Activated effector memory CD4-positive, alpha-beta T cell treated with anti-CD3 and anti-CD28 coated beads, Interleukin-2, amount 50 U/mL, for 16 hours (primary cell): ENCODE data around the gene FSTL4.

Experiments used
- DNase-seq: peaks from one replicate; pipeline ENCODE4 v3.0.0-alpha.2; 2020

FSTL4 gene

GRCh38 chr5:133309166-133309795 lies 303.1 kb downstream of the FSTL4 start:
- DNase-seq: no peak

- no peak for DNase-seq
Observed at GRCh38 chr5:133307275-133307674, 305.1 kb downstream of the FSTL4 start.

- no peak for DNase-seq
Observed at GRCh38 chr5:133304707-133305216, 307.6 kb downstream of the FSTL4 start.

DNA sequence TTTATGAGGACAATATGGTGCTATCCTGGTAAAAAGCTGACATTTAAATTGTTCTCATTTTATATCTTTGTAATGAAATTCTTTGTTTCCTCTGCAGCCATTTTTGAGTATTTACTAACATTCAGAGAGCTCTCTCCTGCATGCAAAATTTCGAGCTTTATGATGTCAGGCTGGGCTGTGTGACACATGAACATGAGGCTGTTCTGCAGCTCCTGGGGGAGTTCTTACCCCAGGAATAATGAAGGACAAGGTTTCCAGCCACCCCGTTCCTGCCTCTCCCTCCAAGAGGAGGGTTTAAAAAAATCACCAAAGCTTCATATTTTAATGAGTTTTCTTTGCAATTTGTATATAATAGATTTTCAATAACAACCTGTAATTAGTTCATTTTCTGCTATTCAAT lies 308.2 kb downstream of the FSTL4 start:
- no peak for DNase-seq

DNA sequence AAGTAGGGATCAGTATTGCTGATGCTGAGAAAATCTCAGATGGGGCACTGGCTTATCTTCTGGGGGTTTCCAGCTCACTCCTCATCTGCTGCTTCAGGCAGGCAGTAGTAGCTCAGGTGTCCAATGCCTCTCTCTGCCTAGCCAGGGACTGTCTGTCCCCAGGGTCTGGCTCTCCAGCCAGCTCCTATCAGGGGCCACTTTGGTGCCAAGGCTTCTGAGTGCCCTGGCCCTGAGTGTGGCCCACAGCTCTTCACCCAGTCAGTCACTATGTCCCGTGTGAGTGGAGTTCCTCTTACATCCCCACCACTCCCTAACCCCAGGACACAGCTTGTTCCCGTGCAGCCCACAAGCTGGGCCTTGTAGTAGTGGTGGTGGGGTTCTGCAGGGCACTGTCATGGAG lies 309.0 kb downstream of the FSTL4 start:
- DNase-seq: no peak

DNA sequence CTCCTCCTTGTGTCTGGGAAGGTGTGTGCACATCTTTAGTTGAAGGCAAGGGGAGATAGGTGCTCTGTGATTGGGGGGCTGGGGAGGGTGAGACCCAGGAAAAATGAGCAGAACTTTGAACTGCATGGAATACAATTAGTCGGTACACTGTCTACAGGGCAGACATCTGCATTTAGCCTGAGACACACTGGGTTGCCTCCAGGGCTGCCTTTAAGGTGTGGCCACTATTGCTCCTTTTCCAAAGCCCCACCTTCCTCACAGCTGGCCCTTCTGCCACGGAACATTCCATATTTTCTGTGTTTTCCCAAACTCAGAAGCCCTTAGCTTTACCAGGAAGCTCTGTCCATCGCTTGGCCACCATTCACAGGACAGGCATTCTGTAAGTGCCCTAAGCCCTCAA lies 312.6 kb downstream of the FSTL4 start:
- DNase-seq: no peak

DNA sequence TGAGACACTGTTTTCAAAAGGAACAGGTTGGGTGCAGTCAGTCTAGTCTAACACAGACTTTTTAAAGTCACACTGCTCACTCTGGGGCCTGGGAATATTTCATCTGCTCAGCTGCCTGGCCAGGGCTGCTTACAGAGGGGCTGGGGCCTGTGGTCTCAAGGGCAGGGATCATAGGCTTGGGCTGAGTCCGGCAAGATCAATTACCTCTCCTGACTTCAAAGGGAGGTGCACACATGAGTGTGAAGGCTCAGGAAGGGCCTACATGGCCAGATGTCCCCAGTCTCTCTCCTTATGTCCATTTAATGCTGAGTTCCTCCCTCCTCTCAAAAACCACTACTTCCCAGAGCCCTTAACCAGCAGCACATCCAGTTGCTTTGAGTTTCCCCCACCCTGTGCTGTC lies 313.3 kb downstream of the FSTL4 start:
- no peak for DNase-seq

DNA sequence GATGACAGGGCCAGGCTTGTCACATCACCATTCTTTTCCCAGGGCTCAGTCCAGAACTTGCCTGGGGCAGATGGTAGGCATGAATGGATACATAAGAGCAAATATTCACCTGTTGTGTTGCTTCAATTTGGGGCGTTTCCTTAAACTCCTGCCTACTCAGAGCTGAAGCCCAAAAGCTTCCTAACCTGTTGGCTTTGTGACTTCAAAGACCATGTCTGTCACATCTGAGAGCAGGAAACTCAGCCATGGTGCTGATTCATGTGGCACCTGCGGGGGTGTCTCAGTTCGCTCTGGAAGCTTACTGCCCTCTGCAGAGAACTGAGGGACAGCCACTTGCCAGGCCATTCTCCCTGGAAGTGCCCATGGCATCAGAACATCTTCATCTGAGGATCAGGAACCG lies 313.9 kb downstream of the FSTL4 start:
- no peak for DNase-seq

GRCh38 chr5:133297293-133297692 lies 315.0 kb downstream of the FSTL4 start:
- DNase-seq: no peak

DNA sequence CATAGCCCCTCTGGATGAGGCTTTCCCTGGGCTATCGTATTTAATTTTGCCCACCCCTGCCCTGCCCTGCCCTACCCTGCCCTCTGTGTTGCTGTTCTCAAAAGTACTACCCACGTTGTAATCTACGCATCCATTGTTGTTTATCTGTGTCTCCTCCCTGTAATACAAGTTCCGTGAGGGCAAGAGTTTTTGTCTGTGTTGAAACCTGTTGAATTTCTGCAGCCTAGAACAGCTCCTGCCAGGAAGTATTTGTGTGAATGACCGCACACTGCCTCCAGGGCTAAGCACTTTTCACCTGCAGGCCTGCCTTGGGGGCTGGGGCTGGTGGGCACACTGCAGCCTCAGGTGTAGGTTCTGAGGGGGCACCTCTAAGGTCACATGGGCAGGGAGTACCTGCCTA lies 315.7 kb downstream of the FSTL4 start:
- DNase-seq: no peak

GRCh38 chr5:133295520-133295919 lies 316.8 kb downstream of the FSTL4 start:
- DNase-seq: no peak

GRCh38 chr5:133294380-133294779 lies 318.0 kb downstream of the FSTL4 start:
- DNase-seq: no peak

DNA sequence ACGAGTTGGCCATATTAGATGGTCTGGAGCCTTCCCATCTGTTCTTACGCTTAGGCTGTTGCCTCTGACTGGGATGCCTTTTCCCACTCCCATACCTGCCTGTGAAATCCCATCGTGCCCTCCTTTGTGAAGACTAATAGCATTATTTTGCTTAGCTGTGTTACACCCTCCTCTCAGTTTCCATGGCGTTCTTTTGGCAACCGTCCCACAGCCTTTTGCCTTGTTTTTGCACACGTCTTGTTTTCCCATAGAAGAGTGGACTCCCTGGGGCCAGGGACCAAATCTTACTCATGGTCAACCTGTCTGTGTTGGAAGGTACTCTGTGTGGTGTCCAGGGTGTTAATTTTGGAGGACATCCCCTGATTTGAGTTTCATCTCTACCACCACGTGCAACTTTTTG lies 318.4 kb downstream of the FSTL4 start:
- DNase-seq: no peak

DNA sequence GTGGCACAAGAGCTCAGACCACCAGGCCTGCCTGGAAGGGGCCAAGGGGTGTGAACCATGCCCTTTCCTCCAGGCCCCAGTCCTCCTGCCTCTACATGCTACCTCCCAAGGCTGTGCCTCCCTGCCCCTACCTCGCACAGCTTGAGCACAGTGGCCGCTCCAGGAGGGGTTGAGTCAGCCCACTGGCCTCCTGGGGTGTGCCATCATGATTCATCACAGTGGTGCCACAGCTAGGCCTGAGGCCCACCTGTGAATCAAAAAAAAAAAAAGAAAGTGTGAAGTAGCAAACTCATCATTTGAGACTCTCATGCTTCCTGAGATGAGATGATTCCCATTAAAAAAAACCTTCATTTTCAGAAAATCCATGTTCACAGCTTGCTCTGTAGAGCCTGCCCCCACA lies 320.0 kb downstream of the FSTL4 start:
- no peak for DNase-seq

- no peak for DNase-seq
Observed at GRCh38 chr5:133291524-133291923, 320.8 kb downstream of the FSTL4 start.

DNA sequence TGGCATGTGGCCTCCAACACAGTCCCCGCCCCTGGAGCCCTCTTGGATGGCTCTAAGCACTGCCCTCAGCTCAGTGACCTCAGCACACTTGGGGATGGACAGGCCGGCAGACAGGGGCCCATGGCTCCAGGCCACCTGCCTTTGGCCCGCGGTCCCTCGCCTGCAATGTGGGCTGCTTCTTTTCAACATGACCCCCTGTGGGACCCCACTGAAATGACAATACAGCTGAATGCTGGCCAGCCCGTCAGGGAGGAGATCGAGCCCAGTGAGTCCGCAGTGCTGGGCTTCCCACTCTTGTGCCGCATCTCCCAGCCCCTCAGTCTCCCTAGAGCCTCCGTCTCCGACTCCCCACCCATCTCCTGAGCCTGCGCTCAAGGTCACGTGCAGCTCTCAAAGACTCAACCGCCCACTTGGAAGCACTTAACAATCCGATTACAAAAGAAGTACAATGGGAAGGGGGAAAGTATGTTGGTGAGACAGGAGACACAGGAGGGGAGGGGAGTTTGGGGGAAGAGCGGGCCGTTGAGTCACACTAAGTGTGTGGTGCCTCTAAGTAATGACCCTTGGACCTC lies 321.6 kb downstream of the FSTL4 start:
- no peak for DNase-seq

GRCh38 chr5:133289686-133290367 lies 322.5 kb downstream of the FSTL4 start:
- DNase-seq: no peak

DNA sequence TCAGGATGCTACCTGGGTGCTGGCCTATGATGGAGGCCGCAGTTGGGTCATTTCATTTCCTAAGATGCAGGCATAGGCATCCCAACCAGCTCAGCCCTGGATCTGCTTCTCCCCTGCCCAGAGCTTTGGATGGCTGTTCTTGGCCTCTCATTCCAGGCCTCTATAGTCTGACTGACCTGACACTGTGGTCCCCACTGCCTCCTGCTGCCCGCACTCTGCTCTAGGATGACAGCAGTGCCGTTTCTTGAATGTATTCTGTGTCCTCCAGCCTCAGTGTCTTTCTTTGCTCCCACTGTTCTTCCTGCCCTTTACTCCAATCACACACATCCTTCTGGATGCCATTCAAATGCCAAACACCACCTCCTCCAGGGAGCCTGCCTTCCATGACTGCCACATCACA lies 324.8 kb downstream of the FSTL4 start:
- peak; percentile 74 for DNase-seq

DNA sequence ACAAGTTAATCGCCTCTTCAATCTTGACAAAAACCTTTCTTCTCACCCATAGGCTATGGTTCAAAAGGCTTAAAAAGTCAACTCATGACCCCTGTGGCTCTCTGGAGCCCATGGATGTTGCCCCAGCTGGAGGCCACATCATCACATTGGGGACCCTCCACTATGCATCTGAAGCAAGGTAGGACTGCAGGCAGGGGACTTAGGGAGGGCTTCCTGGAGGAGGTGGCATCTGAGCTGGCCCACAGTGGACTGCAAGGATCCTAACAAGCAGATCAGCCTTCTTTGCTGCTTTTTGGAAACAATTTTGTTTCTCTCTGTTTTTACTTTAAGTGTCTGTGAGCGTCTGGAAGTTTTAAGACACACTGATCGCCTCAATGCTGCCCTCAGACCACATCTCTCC lies 325.9 kb downstream of the FSTL4 start:
- DNase-seq: no peak

GRCh38 chr5:133285583-133286021 lies 326.7 kb downstream of the FSTL4 start:
- DNase-seq: no peak

DNA sequence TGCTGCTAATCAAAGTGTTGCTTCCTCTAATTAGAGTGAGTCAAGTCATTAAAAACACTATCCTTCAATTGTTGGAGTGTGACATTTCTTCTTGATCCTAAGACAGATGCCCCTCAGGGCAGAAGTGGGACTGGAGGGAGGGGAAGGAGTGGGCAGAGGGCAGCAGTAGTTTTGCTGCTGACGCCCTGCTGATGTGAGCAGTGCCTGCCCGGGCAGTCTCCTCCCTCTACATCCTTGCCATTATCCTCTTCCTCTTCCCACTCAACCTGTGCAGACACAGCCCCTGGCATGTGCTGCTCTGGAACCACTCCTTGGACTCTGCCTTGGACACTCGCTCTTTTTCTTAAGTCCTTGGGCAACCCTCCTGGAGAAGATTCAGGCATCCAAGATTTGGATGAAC lies 328.0 kb downstream of the FSTL4 start:
- no peak for DNase-seq

DNA sequence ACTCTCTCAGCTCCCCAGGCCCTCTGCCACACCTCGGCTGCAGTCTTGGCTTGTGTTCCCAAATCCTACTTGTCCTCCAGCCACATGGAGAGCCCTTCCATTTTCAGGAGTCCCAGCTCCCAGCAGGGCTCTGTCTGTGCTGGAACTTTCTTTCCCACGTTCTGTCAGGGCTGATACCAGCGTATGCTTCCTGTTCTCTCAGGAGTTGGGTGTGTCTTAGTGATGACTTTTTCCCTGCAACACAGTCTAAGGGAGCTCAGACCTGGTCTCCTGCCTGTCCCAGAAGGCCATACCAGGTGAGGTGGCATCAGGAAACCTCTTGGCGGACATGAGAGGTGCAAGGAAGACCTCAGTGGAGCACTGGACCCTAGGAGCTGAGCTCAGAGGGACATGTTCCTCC lies 334.0 kb downstream of the FSTL4 start:
- no peak for DNase-seq

DNA sequence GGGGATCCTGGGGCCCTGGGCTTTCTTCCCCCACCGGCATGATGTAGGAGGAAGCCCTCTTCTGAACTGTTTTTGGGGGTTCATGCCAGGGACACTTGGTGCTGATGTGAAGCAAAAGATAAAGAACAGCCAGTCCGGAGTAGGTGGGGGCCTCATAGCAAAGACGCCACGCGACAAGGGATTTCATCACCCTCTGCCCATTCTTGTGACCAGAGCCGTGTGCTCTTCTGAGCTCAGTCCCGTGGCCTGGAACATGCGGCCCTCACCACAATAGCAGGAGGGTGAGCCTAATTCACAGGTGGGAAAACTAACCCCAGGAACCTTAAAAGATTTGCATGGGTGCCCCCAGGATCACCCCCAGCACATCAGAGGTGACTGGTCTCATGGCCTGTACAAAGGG lies 334.6 kb downstream of the FSTL4 start:
- no peak for DNase-seq

GRCh38 chr5:133276171-133276570 lies 336.2 kb downstream of the FSTL4 start:
- no peak for DNase-seq
